ENCODE results near the gene ASB2. TPM values are rescaled to one million over a fixed set of nuclear protein-coding genes. Genes with fewer than 3 reads are reported as not detected.

ASB2 gene
- total RNA-seq, 1 experiment from 2014 or later: 0.21 TPM

- H3K4me3 ChIP-seq (ENCODE audit: insufficient read depth, low read depth, low read length): no peak overlapping the region
- DNase-seq: no peak
- no peaks in the 10 kb centered on the region for H3K36me3 ChIP-seq (replicated peaks; ENCODE audit: control insufficient read depth, insufficient read depth, low read length)
- H3K27me3 ChIP-seq (ENCODE audit: control insufficient read depth, insufficient read depth, low read length): no peaks in the 10 kb centered on the region; the same call in 1 of the 2 replicates
These were observed 30.3 kb downstream of the ASB2 start for GRCh38 chr14:93946104-93946503.

GRCh38 chr14:93945070-93945399 lies 31.3 kb downstream of the ASB2 start:
- DNase-seq: no peak
- Histone ChIP-seq H3K27me3 (ENCODE audit: control insufficient read depth, insufficient read depth, low read length) (no peaks in the 10 kb centered on the region; the same call in 1 of the 2 replicates), H3K4me3 (ENCODE audit: insufficient read depth, low read depth, low read length) (no peak overlapping the region), H3K36me3 (replicated peaks; ENCODE audit: control insufficient read depth, insufficient read depth, low read length) (no peaks in the 10 kb centered on the region)

- Histone ChIP-seq H3K27me3 (ENCODE audit: control insufficient read depth, insufficient read depth, low read length) (peaks cover under 1% of the 10 kb centered on the region; the same call in 1 of the 2 replicates), H3K4me3 (ENCODE audit: insufficient read depth, low read depth, low read length) (no peak overlapping the region), H3K36me3 (replicated peaks; ENCODE audit: control insufficient read depth, insufficient read depth, low read length) (no peaks in the 10 kb centered on the region)
- no peak for DNase-seq
These were observed 31.9 kb downstream of the ASB2 start for GRCh38 chr14:93944348-93945069.

GRCh38 chr14:93943930-93944329 lies 32.4 kb downstream of the ASB2 start:
- peaks cover 6% of the 10 kb centered on the region for H3K27me3 ChIP-seq (ENCODE audit: control insufficient read depth, insufficient read depth, low read length)
- no peak for DNase-seq
- H3K4me3 ChIP-seq (ENCODE audit: insufficient read depth, low read depth, low read length): no peak overlapping the region
- no peaks in the 10 kb centered on the region for H3K36me3 ChIP-seq (replicated peaks; ENCODE audit: control insufficient read depth, insufficient read depth, low read length)

GRCh38 chr14:93943052-93943451 lies 33.3 kb downstream of the ASB2 start:
- H3K27me3 ChIP-seq (ENCODE audit: control insufficient read depth, insufficient read depth, low read length): peaks cover 11% of the 10 kb centered on the region
- DNase-seq: no peak
- no peaks in the 10 kb centered on the region for H3K36me3 ChIP-seq (replicated peaks; ENCODE audit: control insufficient read depth, insufficient read depth, low read length)
- no peak overlapping the region for H3K4me3 ChIP-seq (ENCODE audit: insufficient read depth, low read depth, low read length)

- no peak overlapping the region for H3K4me3 ChIP-seq (ENCODE audit: insufficient read depth, low read depth, low read length)
- H3K27me3 ChIP-seq (ENCODE audit: control insufficient read depth, insufficient read depth, low read length): peaks cover 16% of the 10 kb centered on the region
- no peaks in the 10 kb centered on the region for H3K36me3 ChIP-seq (replicated peaks; ENCODE audit: control insufficient read depth, insufficient read depth, low read length)
- DNase-seq: peak; percentile 49
These were observed 35.0 kb downstream of the ASB2 start for GRCh38 chr14:93941293-93941910.

GRCh38 chr14:93940437-93940836 lies 35.9 kb downstream of the ASB2 start:
- H3K4me3 ChIP-seq (ENCODE audit: insufficient read depth, low read depth, low read length): no peak overlapping the region
- peaks cover 16% of the 10 kb centered on the region for H3K27me3 ChIP-seq (ENCODE audit: control insufficient read depth, insufficient read depth, low read length)
- DNase-seq: no peak
- H3K36me3 ChIP-seq (replicated peaks; ENCODE audit: control insufficient read depth, insufficient read depth, low read length): no peaks in the 10 kb centered on the region

- Histone ChIP-seq H3K27me3 (ENCODE audit: control insufficient read depth, insufficient read depth, low read length) (peaks cover 16% of the 10 kb centered on the region), H3K4me3 (ENCODE audit: insufficient read depth, low read depth, low read length) (peak overlapping the region; percentile 41), H3K36me3 (replicated peaks; ENCODE audit: control insufficient read depth, insufficient read depth, low read length) (no peaks in the 10 kb centered on the region)
- DNase-seq: peak; percentile 99
These were observed 36.8 kb downstream of the ASB2 start for GRCh38 chr14:93939304-93940229.

- peaks cover 16% of the 10 kb centered on the region for H3K27me3 ChIP-seq (ENCODE audit: control insufficient read depth, insufficient read depth, low read length)
- no peaks in the 10 kb centered on the region for H3K36me3 ChIP-seq (replicated peaks; ENCODE audit: control insufficient read depth, insufficient read depth, low read length)
- H3K4me3 ChIP-seq (ENCODE audit: insufficient read depth, low read depth, low read length): peak overlapping the region; percentile 41
- DNase-seq: no peak
These were observed 37.5 kb downstream of the ASB2 start for GRCh38 chr14:93938751-93939303.

GRCh38 chr14:93937519-93937918 lies 38.9 kb downstream of the ASB2 start:
- H3K36me3 ChIP-seq (replicated peaks; ENCODE audit: control insufficient read depth, insufficient read depth, low read length): no peaks in the 10 kb centered on the region
- no peak overlapping the region for H3K4me3 ChIP-seq (ENCODE audit: insufficient read depth, low read depth, low read length)
- no peak for DNase-seq
- H3K27me3 ChIP-seq (ENCODE audit: control insufficient read depth, insufficient read depth, low read length): peaks cover 16% of the 10 kb centered on the region

GRCh38 chr14:93936926-93937325 lies 39.4 kb downstream of the ASB2 start:
- Histone ChIP-seq H3K4me3 (ENCODE audit: insufficient read depth, low read depth, low read length) (no peak overlapping the region), H3K27me3 (ENCODE audit: control insufficient read depth, insufficient read depth, low read length) (peaks cover 16% of the 10 kb centered on the region), H3K36me3 (replicated peaks; ENCODE audit: control insufficient read depth, insufficient read depth, low read length) (no peaks in the 10 kb centered on the region)
- no peak for DNase-seq

- no peaks in the 10 kb centered on the region for H3K36me3 ChIP-seq (replicated peaks; ENCODE audit: control insufficient read depth, insufficient read depth, low read length)
- DNase-seq: peak; percentile 84
- peaks cover 16% of the 10 kb centered on the region for H3K27me3 ChIP-seq (ENCODE audit: control insufficient read depth, insufficient read depth, low read length)
- H3K4me3 ChIP-seq (ENCODE audit: insufficient read depth, low read depth, low read length): no peak overlapping the region
These were observed 40.1 kb downstream of the ASB2 start for GRCh38 chr14:93936245-93936644.

GRCh38 chr14:93935213-93935612 lies 41.2 kb downstream of the ASB2 start:
- DNase-seq: no peak
- no peaks in the 10 kb centered on the region for H3K36me3 ChIP-seq (replicated peaks; ENCODE audit: control insufficient read depth, insufficient read depth, low read length)
- no peak overlapping the region for H3K4me3 ChIP-seq (ENCODE audit: insufficient read depth, low read depth, low read length)
- H3K27me3 ChIP-seq (ENCODE audit: control insufficient read depth, insufficient read depth, low read length): peaks cover 16% of the 10 kb centered on the region

- DNase-seq: no peak
- H3K27me3 ChIP-seq (ENCODE audit: control insufficient read depth, insufficient read depth, low read length): peaks cover 3% of the 10 kb centered on the region; the same call in 1 of the 2 replicates
- H3K36me3 ChIP-seq (replicated peaks; ENCODE audit: control insufficient read depth, insufficient read depth, low read length): no peaks in the 10 kb centered on the region
- H3K4me3 ChIP-seq (ENCODE audit: insufficient read depth, low read depth, low read length): no peak overlapping the region
These were observed 43.7 kb downstream of the ASB2 start for GRCh38 chr14:93932642-93933041.
